Measurements from ENCODE around the gene CCDC177. TPM values are rescaled to one million over a fixed set of nuclear protein-coding genes. Genes with fewer than 3 reads are reported as not detected.
"Not testable (repeated sequence)": the region's sequence is repeated elsewhere in the genome, so short reads cannot be mapped to it uniquely, and the experiment has no call there.

Gene CCDC177
- total RNA-seq, 1 experiment from 2014 or later = not detected

GRCh38 chr14:69600304-69600891, 25.7 kb upstream of the CCDC177 start:
- intact Hi-C loops (cut with micrococcal nuclease; ENCODE audit: unreplicated experiment) = no loop called here
- no peaks in the 10 kb centered on the region for H4K20me1 ChIP-seq (ENCODE audit: insufficient read depth)
- H2AFZ ChIP-seq = no peak overlapping the region
- H3K36me3 ChIP-seq (ENCODE audit: low read depth) = no peaks in the 10 kb centered on the region
- H3K79me2 ChIP-seq (ENCODE audit: low read depth) = no peaks in the 10 kb centered on the region
- H3K27me3 ChIP-seq (ENCODE audit: insufficient read depth, low read depth) = no peaks in the 10 kb centered on the region
- H3K4me2 ChIP-seq = no peak overlapping the region
- no TSS peak for BruUV-seq (replicated peaks)
- no peak for DNase-seq
- H3K4me1 ChIP-seq (replicated peaks; ENCODE audit: insufficient read depth) = no peaks in the 10 kb centered on the region
- no peak overlapping the region for H3K27ac ChIP-seq
- POLR2A ChIA-PET (ENCODE audit: unreplicated experiment) = interaction anchor here (0.6 kb wide), 1 partner anchor 126 kb away, joined by 5 read pairs; no protein-coding TSS in a partner anchor
- CTCF ChIA-PET = no interaction called here
- H3K9me2 ChIP-seq (ENCODE audit: insufficient read depth) = no peaks in the 10 kb centered on the region
- H3K4me3 ChIP-seq = no peak overlapping the region
- no peaks in the 10 kb centered on the region for H3F3A ChIP-seq (ENCODE audit: insufficient read depth, low read depth)
- no peak for TF ChIP-seq EZH2 (IDR thresholded peaks at IDR 0.05; ENCODE audit: low read depth)
- TF ChIP-seq, protein P1, sequence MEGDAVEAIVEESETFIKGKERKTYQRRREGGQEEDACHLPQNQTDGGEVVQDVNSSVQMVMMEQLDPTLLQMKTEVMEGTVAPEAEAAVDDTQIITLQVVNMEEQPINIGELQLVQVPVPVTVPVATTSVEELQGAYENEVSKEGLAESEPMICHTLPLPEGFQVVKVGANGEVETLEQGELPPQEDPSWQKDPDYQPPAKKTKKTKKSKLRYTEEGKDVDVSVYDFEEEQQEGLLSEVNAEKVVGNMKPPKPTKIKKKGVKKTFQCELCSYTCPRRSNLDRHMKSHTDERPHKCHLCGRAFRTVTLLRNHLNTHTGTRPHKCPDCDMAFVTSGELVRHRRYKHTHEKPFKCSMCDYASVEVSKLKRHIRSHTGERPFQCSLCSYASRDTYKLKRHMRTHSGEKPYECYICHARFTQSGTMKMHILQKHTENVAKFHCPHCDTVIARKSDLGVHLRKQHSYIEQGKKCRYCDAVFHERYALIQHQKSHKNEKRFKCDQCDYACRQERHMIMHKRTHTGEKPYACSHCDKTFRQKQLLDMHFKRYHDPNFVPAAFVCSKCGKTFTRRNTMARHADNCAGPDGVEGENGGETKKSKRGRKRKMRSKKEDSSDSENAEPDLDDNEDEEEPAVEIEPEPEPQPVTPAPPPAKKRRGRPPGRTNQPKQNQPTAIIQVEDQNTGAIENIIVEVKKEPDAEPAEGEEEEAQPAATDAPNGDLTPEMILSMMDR (conservative IDR thresholded peaks at IDR 0.05) = no peak
- H3K9me3 ChIP-seq (ENCODE audit: insufficient read depth, low read depth) = no peaks in the 10 kb centered on the region

DNA sequence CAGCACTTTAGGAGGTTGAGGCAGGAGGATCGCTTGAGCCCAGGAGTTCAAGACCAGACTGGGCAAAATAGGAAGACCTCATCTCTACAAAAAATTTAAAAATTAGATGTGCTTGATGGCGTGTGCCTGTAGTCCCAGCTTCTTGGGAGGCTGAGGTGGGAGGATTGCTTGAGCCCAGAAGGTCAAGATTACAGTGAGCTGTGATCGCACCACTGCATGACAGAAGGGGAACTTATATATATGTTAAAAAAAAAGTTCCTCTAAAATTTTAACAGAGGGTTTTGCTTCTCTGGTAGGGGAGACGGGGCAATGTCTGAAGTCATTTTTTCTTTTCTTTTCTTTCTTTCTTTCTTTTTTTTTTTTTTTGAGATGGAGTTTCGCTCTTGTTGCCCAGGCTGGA, 24.8 kb upstream of the CCDC177 start:
- intact Hi-C loops (cut with micrococcal nuclease; ENCODE audit: unreplicated experiment); H3K9me3 ChIP-seq (ENCODE audit: insufficient read depth, low read depth); DNase-seq; H4K20me1 ChIP-seq (ENCODE audit: insufficient read depth); H3K36me3 ChIP-seq (ENCODE audit: low read depth); H3K4me1 ChIP-seq (replicated peaks; ENCODE audit: insufficient read depth); H3K9me2 ChIP-seq (ENCODE audit: insufficient read depth); BruUV-seq (replicated peaks); H3K27ac ChIP-seq; H3K79me2 ChIP-seq (ENCODE audit: low read depth); H3K4me2 ChIP-seq; H3F3A ChIP-seq (ENCODE audit: insufficient read depth, low read depth); H2AFZ ChIP-seq; H3K4me3 ChIP-seq; H3K27me3 ChIP-seq (ENCODE audit: insufficient read depth, low read depth): not testable (repeated sequence)
- ChIA-PET POLR2A (ENCODE audit: unreplicated experiment) (interaction anchor here (0.6 kb wide), 1 partner anchor 292 kb away, joined by 3 read pairs; no protein-coding TSS in a partner anchor), CTCF (interaction anchor here (1.4 kb wide), 1 partner anchor 15 kb away, joined by 3 read pairs; no protein-coding TSS in a partner anchor)

GRCh38 chr14:69595336-69595735, 20.7 kb upstream of the CCDC177 start:
- H3K27me3 ChIP-seq (ENCODE audit: insufficient read depth, low read depth) = no peaks in the 10 kb centered on the region
- H3K36me3 ChIP-seq (ENCODE audit: low read depth) = no peaks in the 10 kb centered on the region
- no peaks in the 10 kb centered on the region for H3K9me2 ChIP-seq (ENCODE audit: insufficient read depth)
- H3K4me2 ChIP-seq = no peak overlapping the region
- H3K9me3 ChIP-seq (ENCODE audit: insufficient read depth, low read depth) = no peaks in the 10 kb centered on the region
- no peak for DNase-seq
- H4K20me1 ChIP-seq (ENCODE audit: insufficient read depth) = no peaks in the 10 kb centered on the region
- TF ChIP-seq, protein P1 (conservative IDR thresholded peaks at IDR 0.05) = no peak
- no peak for TF ChIP-seq EZH2 (IDR thresholded peaks at IDR 0.05; ENCODE audit: low read depth)
- H2AFZ ChIP-seq = no peak overlapping the region
- H3K4me1 ChIP-seq (replicated peaks; ENCODE audit: insufficient read depth) = no peaks in the 10 kb centered on the region
- no peaks in the 10 kb centered on the region for H3F3A ChIP-seq (ENCODE audit: insufficient read depth, low read depth)
- H3K4me3 ChIP-seq = no peak overlapping the region
- BruUV-seq (replicated peaks) = no TSS peak
- intact Hi-C loops (cut with micrococcal nuclease; ENCODE audit: unreplicated experiment) = no loop called here
- ChIA-PET POLR2A (ENCODE audit: unreplicated experiment) (no interaction called here), CTCF (no interaction called here)
- H3K79me2 ChIP-seq (ENCODE audit: low read depth) = no peaks in the 10 kb centered on the region
- no peak overlapping the region for H3K27ac ChIP-seq

DNA sequence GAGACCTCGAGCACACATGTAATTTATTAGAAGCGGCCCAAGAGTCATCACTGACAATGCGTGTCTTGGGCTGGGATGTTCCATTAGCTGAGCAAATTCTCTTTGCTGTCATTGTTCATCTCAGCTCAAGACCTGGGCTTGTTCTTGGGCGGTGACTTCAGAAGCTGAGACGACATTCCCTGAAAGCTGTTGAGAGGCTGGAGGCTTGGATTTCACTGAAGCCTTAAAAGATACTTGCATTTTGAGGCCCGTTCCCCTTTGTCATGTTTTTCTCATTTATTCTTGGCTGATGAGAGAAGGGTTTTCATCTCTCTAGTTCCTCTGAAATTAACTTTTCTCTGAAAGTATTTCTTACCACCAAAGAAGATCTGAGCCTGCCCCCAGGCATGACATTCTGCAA, 20.2 kb upstream of the CCDC177 start:
- intact Hi-C loops (cut with micrococcal nuclease; ENCODE audit: unreplicated experiment) = no loop called here
- Histone ChIP-seq H3K4me3 (no peak overlapping the region), H3K4me1 (replicated peaks; ENCODE audit: insufficient read depth) (no peaks in the 10 kb centered on the region), H3K9me2 (ENCODE audit: insufficient read depth) (no peaks in the 10 kb centered on the region), H3K79me2 (ENCODE audit: low read depth) (no peaks in the 10 kb centered on the region), H3K27me3 (ENCODE audit: insufficient read depth, low read depth) (no peaks in the 10 kb centered on the region), H3K27ac (no peak overlapping the region), H3K36me3 (ENCODE audit: low read depth) (no peaks in the 10 kb centered on the region), H2AFZ (no peak overlapping the region), H4K20me1 (ENCODE audit: insufficient read depth) (no peaks in the 10 kb centered on the region), H3K4me2 (no peak overlapping the region), H3K9me3 (ENCODE audit: insufficient read depth, low read depth) (no peaks in the 10 kb centered on the region), H3F3A (ENCODE audit: insufficient read depth, low read depth) (no peaks in the 10 kb centered on the region)
- no peak for DNase-seq
- ChIA-PET CTCF (no interaction called here), POLR2A (ENCODE audit: unreplicated experiment) (no interaction called here)
- no TSS peak for BruUV-seq (replicated peaks)
- TF ChIP-seq EZH2 (IDR thresholded peaks at IDR 0.05; ENCODE audit: low read depth) = no peak
- TF ChIP-seq, protein P1 (conservative IDR thresholded peaks at IDR 0.05) = no peak
